Neutrophil (primary cell): Measurements from ENCODE around the gene PHKB.

Experiments
- H3K27ac ChIP-seq: fragments of 200-600 bp; sonication (generic); 2 replicates; pipeline ENCODE4 v1.5.1; 2016; ENCODE audit warnings: mild to moderate bottlenecking, moderate library complexity
- H3K27me3 ChIP-seq: fragments of 200-600 bp; sonication (generic); 2 replicates; pipeline ENCODE4 v1.6.0; 2016; ENCODE audit warnings: mild to moderate bottlenecking
- H3K36me3 ChIP-seq: fragments of 200-600 bp; sonication (generic); 2 replicates; pipeline ENCODE4 v1.5.1; 2017
- H3K4me1 ChIP-seq, 2 experiments: fragments of 200-600 bp in 1 of 2; sonication (generic) in 1 of 2; 1 replicate in 1 of 2; 2 replicates in 1 of 2; pipeline versions ENCODE4 v1.5.1 to v1.6.1; 2013 to 2016; ENCODE audit warnings: low read depth in 1 of 2, low read length in 1 of 2, mild to moderate bottlenecking in 1 of 2, moderate library complexity in 1 of 2; ENCODE audit not compliant: control insufficient read depth in 1 of 2, insufficient read depth in 1 of 2
- H3K4me3 ChIP-seq, 2 experiments: fragments of 200-600 bp in 1 of 2; sonication (generic) in 1 of 2; 1 replicate in 1 of 2; 2 replicates in 1 of 2; pipeline ENCODE4 v1.5.1; 2013 to 2016; ENCODE audit warnings: low read depth in 1 of 2, low read length in 1 of 2, mild to moderate bottlenecking in 1 of 2, moderate library complexity in 1 of 2
- H3K9me3 ChIP-seq: fragments of 200-600 bp; sonication (generic); 2 replicates; pipeline ENCODE4 v1.5.1; 2016
- TF ChIP-seq, protein P1 (sequence below): fragments of 200-600 bp; sonication (generic); IDR thresholded peaks from 2 replicates; pipeline ENCODE4 v1.5.1; 2016; ENCODE audit warnings: antibody characterized with exemption

The PHKB gene

DNA sequence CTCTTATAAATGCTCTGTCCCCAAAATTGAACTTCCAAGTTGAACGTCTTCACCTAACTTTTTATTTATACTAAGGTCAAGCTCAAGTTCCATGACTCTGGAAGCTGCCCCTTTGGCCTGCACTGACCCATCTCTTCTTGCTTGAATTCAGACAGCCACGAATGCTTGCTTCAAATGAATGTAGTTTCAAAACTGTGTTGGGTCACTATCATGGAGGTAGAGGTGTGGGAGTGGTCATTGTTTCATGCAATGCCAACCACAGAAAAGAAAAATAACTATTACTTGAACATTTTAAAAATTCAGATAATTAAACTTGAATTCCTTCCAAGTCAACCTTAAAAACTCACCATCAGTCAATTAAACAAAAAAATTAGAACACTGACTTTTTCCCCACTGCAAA, 2.8 kb upstream of the PHKB start:
- H3K27ac ChIP-seq: no peak overlapping the region
- H3K36me3 ChIP-seq: peaks cover 18% of the 10 kb centered on the region
- H3K27me3 ChIP-seq: no peaks in the 10 kb centered on the region
- TF ChIP-seq, protein P1, sequence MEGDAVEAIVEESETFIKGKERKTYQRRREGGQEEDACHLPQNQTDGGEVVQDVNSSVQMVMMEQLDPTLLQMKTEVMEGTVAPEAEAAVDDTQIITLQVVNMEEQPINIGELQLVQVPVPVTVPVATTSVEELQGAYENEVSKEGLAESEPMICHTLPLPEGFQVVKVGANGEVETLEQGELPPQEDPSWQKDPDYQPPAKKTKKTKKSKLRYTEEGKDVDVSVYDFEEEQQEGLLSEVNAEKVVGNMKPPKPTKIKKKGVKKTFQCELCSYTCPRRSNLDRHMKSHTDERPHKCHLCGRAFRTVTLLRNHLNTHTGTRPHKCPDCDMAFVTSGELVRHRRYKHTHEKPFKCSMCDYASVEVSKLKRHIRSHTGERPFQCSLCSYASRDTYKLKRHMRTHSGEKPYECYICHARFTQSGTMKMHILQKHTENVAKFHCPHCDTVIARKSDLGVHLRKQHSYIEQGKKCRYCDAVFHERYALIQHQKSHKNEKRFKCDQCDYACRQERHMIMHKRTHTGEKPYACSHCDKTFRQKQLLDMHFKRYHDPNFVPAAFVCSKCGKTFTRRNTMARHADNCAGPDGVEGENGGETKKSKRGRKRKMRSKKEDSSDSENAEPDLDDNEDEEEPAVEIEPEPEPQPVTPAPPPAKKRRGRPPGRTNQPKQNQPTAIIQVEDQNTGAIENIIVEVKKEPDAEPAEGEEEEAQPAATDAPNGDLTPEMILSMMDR: no peak
- H3K4me1 ChIP-seq: peaks cover 19 to 21% of the 10 kb centered on the region in 2 experiments
- no peaks in the 10 kb centered on the region for H3K9me3 ChIP-seq
- H3K4me3 ChIP-seq: no peak overlapping the region

DNA sequence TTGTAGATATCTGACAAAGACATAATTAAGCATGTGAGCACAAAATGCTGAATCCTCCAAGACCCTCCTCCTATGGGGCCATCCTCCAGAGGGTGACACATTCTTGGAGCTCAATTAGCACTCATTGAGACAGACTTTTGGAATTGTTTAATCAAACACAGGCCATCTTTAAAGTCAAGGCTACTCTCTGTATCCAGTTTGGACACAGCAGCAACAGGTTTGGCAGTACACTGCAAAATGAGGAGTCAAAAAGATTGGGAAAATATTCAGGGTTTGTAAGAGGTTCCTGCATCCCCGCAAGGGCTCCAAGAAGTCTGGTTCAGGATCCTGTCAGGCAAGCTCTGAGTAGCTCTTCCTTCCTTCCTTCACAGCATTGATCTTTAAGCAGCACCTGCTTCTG, 1.5 kb upstream of the PHKB start:
- H3K4me3 ChIP-seq: peak overlapping the region; percentile 92 to 98
- TF ChIP-seq, protein P1: no peak
- no peaks in the 10 kb centered on the region for H3K9me3 ChIP-seq
- no peaks in the 10 kb centered on the region for H3K27me3 ChIP-seq
- peaks cover 19 to 21% of the 10 kb centered on the region in 2 experiments for H3K4me1 ChIP-seq
- H3K36me3 ChIP-seq: peaks cover 8% of the 10 kb centered on the region
- peak overlapping the region; percentile 100 for H3K27ac ChIP-seq

DNA sequence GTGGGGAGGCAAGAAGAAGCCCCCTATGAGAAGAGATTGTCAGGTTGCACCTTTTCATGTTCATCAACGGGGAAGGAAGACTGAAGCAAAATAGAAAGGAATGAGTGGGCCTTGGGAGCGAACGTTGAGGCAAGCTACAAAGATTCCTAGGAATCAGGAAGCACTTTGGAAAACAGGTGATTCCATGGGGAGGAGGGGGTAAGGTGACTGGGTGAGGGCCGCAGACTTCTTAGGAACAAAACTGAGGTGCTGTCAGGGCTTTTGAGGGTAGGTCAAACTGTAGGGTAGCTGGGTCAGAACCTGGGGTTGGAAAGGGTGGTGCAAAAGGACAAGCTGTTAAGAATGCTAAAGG, 796 bp upstream of the PHKB start:
- H3K4me3 ChIP-seq: peak overlapping the region; percentile 92 to 98
- H3K27ac ChIP-seq: peak overlapping the region; percentile 100
- TF ChIP-seq, protein P1: no peak
- H3K9me3 ChIP-seq: no peaks in the 10 kb centered on the region
- H3K27me3 ChIP-seq: no peaks in the 10 kb centered on the region
- peaks cover 4% of the 10 kb centered on the region for H3K36me3 ChIP-seq
- peaks cover 19 to 21% of the 10 kb centered on the region in 2 experiments for H3K4me1 ChIP-seq

DNA sequence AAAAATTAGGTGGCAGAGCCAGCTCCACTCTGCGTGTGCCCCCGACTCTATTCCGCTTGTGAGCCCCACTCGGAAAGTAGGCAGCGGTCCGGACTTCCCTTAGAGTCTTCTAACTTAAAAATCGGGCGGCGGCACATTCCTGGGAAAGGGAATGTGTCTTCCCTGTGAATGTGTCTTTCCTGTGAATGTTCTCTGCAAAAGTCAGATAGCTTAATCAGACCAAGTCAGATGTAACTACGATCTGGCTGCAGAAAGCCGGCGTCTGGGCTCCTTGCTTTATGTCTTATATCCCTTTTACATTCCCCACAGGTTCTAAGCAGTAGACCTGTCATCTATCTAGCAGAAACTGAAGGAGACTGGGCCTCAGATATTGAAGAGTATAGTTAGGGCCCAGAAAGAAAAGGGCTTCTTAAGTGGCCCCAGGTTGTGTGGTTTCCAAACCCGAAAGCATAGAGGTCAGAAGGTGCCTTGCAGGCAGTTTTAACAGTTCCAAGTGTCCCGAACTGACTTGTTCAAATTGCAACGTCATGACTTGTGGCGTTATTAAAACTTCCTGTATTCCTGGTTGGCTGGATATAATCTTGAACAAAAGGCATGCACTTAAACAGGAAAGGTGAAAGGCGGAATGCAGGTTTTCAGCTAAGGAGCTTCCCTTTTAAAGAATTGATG, 601 bp downstream of the PHKB start:
- TF ChIP-seq, protein P1: no peak
- peak overlapping the region; percentile 100 for H3K27ac ChIP-seq

DNA sequence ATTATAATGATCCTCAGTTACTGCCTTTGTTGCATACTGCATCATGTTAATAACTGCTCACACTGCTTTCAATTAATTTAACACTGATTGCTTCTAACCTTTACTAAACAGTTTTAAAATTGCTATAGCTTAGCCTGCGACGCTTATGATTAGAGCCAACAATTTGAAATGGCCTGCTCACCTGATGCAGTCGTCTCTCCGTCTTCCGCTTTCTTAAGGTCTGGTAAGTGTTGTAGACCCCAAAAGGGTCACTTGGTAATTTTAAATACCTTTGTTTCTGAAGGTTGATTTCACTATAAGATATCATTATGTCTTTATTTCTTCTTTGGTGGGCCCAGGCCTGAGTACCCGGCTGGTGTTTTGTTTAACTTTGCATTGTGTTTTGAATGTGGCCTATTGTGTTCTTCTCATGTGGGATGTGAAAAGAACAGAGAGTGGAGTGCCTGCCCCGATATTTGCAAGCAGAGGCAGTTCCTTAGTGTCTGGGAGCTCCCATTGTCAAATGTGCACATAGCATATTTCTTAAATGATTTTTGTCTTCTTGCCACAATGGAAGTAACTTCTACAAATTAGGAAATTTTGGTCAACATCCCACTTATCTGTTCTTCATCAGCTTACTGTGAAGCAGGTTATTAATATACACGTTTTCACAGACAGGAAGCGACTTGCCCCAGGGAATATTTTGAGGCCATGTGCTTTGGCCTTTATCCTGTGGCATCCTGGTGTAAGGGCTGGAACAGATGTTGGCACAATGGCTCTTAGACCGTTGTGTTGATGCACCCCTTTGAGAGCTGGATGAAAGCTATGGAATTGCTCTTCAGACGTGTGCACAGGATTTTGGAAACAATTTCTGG, 2.9 kb downstream of the PHKB start:
- TF ChIP-seq, protein P1: no peak
- Histone ChIP-seq H3K4me1 (peaks cover 19 to 21% of the 10 kb centered on the region in 2 experiments), H3K4me3 (no peak overlapping the region), H3K27ac (no peak overlapping the region), H3K9me3 (no peaks in the 10 kb centered on the region), H3K36me3 (no peaks in the 10 kb centered on the region), H3K27me3 (no peaks in the 10 kb centered on the region)

More for the DNA sequence above, 601 bp downstream of the PHKB start:
- Histone ChIP-seq H3K9me3 (no peaks in the 10 kb centered on the region), H3K4me3 (peak overlapping the region; percentile 92 to 98), H3K27me3 (no peaks in the 10 kb centered on the region), H3K4me1 (peaks cover 19 to 21% of the 10 kb centered on the region in 2 experiments), H3K36me3 (no peaks in the 10 kb centered on the region)
